DOHH2 (cell line): Measurements from ENCODE around the gene GPR15LG.

Source experiments
- EZH2phosphoT487 ChIP-seq: fragments of 200-600 bp; sonication (generic); IDR thresholded peaks from 2 replicates; pipeline ENCODE4 v1.6.1; 2017; ENCODE audit warnings: borderline replicate concordance, mild to moderate bottlenecking, antibody characterized with exemption, low read length, moderate library complexity, mixed read lengths
- TF ChIP-seq, protein P1 (sequence below): fragments of 200-600 bp; sonication (generic); IDR thresholded peaks from one replicate; pipeline ENCODE4 v1.5.1; 2014; ENCODE audit warnings: antibody characterized with exemption, mild to moderate bottlenecking, low read depth, low read length; ENCODE audit not compliant: poor library complexity, severe bottlenecking

DNA sequence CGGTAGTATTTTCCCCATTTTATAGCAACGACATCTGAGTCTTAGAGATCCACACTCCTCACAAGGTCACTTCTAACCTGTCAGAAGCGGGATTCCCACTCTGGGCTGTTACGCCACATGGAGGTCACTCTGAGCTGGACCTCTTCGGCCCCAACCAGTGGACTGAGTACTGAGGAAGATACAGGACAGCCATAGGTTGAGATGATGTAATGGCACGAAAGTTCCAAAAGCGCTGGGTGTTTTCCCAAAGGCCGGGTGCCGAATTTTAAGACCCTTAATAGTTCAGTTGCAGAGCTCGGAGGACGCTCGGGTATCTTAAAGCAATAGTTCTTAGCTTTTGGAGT is 33.6 kb upstream of the GPR15LG start:
- TF ChIP-seq, protein P1, sequence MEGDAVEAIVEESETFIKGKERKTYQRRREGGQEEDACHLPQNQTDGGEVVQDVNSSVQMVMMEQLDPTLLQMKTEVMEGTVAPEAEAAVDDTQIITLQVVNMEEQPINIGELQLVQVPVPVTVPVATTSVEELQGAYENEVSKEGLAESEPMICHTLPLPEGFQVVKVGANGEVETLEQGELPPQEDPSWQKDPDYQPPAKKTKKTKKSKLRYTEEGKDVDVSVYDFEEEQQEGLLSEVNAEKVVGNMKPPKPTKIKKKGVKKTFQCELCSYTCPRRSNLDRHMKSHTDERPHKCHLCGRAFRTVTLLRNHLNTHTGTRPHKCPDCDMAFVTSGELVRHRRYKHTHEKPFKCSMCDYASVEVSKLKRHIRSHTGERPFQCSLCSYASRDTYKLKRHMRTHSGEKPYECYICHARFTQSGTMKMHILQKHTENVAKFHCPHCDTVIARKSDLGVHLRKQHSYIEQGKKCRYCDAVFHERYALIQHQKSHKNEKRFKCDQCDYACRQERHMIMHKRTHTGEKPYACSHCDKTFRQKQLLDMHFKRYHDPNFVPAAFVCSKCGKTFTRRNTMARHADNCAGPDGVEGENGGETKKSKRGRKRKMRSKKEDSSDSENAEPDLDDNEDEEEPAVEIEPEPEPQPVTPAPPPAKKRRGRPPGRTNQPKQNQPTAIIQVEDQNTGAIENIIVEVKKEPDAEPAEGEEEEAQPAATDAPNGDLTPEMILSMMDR: no peak
- no peak for TF ChIP-seq EZH2phosphoT487
